K562 (cell line): ENCODE data around the gene SLC25A18. TPM values are rescaled to one million over a fixed set of nuclear protein-coding genes. Genes with fewer than 3 reads are reported as not detected.

Experiments used
- CBFA2T3 ChIP-seq: fragments of 450-650 bp; IDR thresholded peaks from 2 replicates; pipeline ENCODE4 v1.6.1; 2017
- HNRNPK ChIP-seq: fragments of 200-400 bp; formaldehyde crosslinking; IDR thresholded peaks from one replicate; pipeline ENCODE4 v1.6.1; 2018; ENCODE audit warnings: mild to moderate bottlenecking, low read depth, low read length; ENCODE audit not compliant: poor library complexity, severe bottlenecking
- JUN ChIP-seq, 2 experiments: sonication (generic) in 1 of 2; formaldehyde crosslinking in 1 of 2; IDR thresholded peaks; 2 replicates each; pipeline versions ENCODE4 v1.6.1 to v1.8.0; 2012 to 2022; ENCODE audit warnings: borderline replicate concordance in 2 of 2, mild to moderate bottlenecking in 2 of 2, improper control_type of control experiment in 1 of 2, low read depth in 1 of 2, low read length in 1 of 2, missing genetic modification reagents in 1 of 2
- KAT7 ChIP-seq: sonication (generic); formaldehyde crosslinking; IDR thresholded peaks from 2 replicates; pipeline ENCODE4 v1.8.0; 2022; ENCODE audit warnings: missing genetic modification reagents, mild to moderate bottlenecking, borderline replicate concordance
- L3MBTL2 ChIP-seq: fragments of 450-650 bp; IDR thresholded peaks from 2 replicates; pipeline ENCODE4 v1.6.1; 2016; ENCODE audit warnings: mild to moderate bottlenecking, moderate library complexity
- MCM3 ChIP-seq: fragments of 450-650 bp; IDR thresholded peaks from 2 replicates; pipeline ENCODE4 v1.6.1; 2016
- NFATC3 ChIP-seq: fragments of 450-650 bp; IDR thresholded peaks from 2 replicates; pipeline ENCODE4 v1.6.1; 2017; ENCODE audit warnings: mild to moderate bottlenecking
- RB1 ChIP-seq: fragments of 450-650 bp; IDR thresholded peaks from 2 replicates; pipeline ENCODE4 v1.6.1; 2017; ENCODE audit warnings: low read depth, mild to moderate bottlenecking
- RBM15 ChIP-seq: fragments of 200-400 bp; formaldehyde crosslinking; IDR thresholded peaks from 2 replicates; pipeline ENCODE4 v1.6.1; 2018; ENCODE audit warnings: mild to moderate bottlenecking, low read length, moderate library complexity; ENCODE audit not compliant: insufficient read depth
- RBM17 ChIP-seq: fragments of 200-400 bp; formaldehyde crosslinking; IDR thresholded peaks from 2 replicates; pipeline ENCODE4 v1.6.1; 2017; ENCODE audit warnings: low read depth, mild to moderate bottlenecking, low read length, borderline replicate concordance
- RBM34 ChIP-seq: fragments of 200-400 bp; formaldehyde crosslinking; IDR thresholded peaks from 2 replicates; pipeline ENCODE4 v1.6.1; 2018; ENCODE audit warnings: low read length, borderline replicate concordance; ENCODE audit not compliant: insufficient read depth
- SRF ChIP-seq, 2 experiments: fragments of 250-450, 450-650 bp in 1 of 2; sonication (Bioruptor Pico) in 1 of 2; sonication (generic) in 1 of 2; formaldehyde crosslinking; IDR thresholded peaks; 2 replicates each; pipeline versions ENCODE4 v1.5.0 to v1.5.1; 2020 to 2022; ENCODE audit warnings: mild to moderate bottlenecking in 1 of 2, missing genetic modification reagents in 1 of 2
- TAF7 ChIP-seq: fragments of 450-650 bp; IDR thresholded peaks from 2 replicates; pipeline ENCODE4 v1.6.1; 2016; ENCODE audit warnings: missing genetic modification characterization, missing compliant biosample characterization
- TCFL5 ChIP-seq: fragments of 250-450 bp; sonication (Bioruptor Pico); conservative IDR thresholded peaks from 2 replicates; pipeline ENCODE4 v1.6.1; 2021; ENCODE audit warnings: mild to moderate bottlenecking, moderate library complexity, matching md5 sums
- THRAP3 ChIP-seq: fragments of 450-650 bp; IDR thresholded peaks from 2 replicates; pipeline ENCODE4 v1.6.1; 2016; ENCODE audit warnings: mild to moderate bottlenecking, inconsistent platforms, borderline replicate concordance
- ZC3H11A ChIP-seq: IDR thresholded peaks from 2 replicates; pipeline ENCODE4 v1.6.1; 2012; ENCODE audit warnings: low read depth, low read length, improper control_type of control experiment
- ZNF212 ChIP-seq: fragments of 450-650 bp; formaldehyde crosslinking; IDR thresholded peaks from 2 replicates; pipeline ENCODE4 v1.4.0; 2020; ENCODE audit warnings: mild to moderate bottlenecking
- ZNF239 ChIP-seq: fragments of 250-450 bp; sonication (Bioruptor Pico); IDR thresholded peaks from 2 replicates; pipeline ENCODE4 v1.4.0; 2020; ENCODE audit warnings: mild to moderate bottlenecking
- ZNF444 ChIP-seq: fragments of 250-450 bp; sonication (Bioruptor Pico); IDR thresholded peaks from 2 replicates; pipeline ENCODE4 v1.4.0; 2020; ENCODE audit warnings: mild to moderate bottlenecking, moderate library complexity
- ZNF551 ChIP-seq: fragments of 250-450 bp; sonication (Bioruptor Pico); IDR thresholded peaks from 2 replicates; pipeline ENCODE4 v1.5.0; 2021; ENCODE audit warnings: mild to moderate bottlenecking, moderate library complexity
- ZNF561 ChIP-seq: fragments of 450-650 bp; formaldehyde crosslinking; conservative IDR thresholded peaks from 2 replicates; pipeline ENCODE4 v1.4.0; 2020; ENCODE audit warnings: mild to moderate bottlenecking, moderate library complexity
- ZNF696 ChIP-seq: fragments of 250-450 bp; sonication (Bioruptor Pico); conservative IDR thresholded peaks from 2 replicates; pipeline ENCODE4 v1.4.0; 2020; ENCODE audit warnings: mild to moderate bottlenecking, moderate library complexity
- ZNF778 ChIP-seq: fragments of 450-650 bp; formaldehyde crosslinking; IDR thresholded peaks from 2 replicates; pipeline ENCODE4 v1.4.0; 2020; ENCODE audit warnings: mild to moderate bottlenecking, moderate library complexity
- ZNF780A ChIP-seq: fragments of 250-450 bp; sonication (Bioruptor Pico); IDR thresholded peaks from 2 replicates; pipeline ENCODE4 v1.5.0; 2021; ENCODE audit warnings: mild to moderate bottlenecking
- ZNF785 ChIP-seq: fragments of 250-450 bp; sonication (Bioruptor Pico); IDR thresholded peaks from 2 replicates; pipeline ENCODE4 v1.4.0; 2020; ENCODE audit warnings: mild to moderate bottlenecking
- polyA plus RNA-seq, 8 experiments: library from polyadenylated mRNA; depleted of rRNA in 4 of 8; stranded (reverse) in 5 of 8; unstranded in 3 of 8; fragments of >200 nt; fragmentation: Nextera tagmentation in 2 of 8; fragmentation: Illumina TruSeq in 1 of 8; extraction: Ambion mirVana in 2 of 8; extraction: Trizol in 1 of 8; gene quantifications; 2 replicates each; pipeline versions ENCODE4 v1.2.1 to v1.2.3, GENCODE V29; 2011 to 2014; ENCODE audit warnings: inconsistent platforms in 1 of 8, missing spikeins in 1 of 8
- total RNA-seq, 7 experiments: library from RNA; depleted of rRNA in 6 of 7; stranded (reverse); fragments of >200 nt in 6 of 7; fragmentation: Illumina TruSeq in 2 of 7; extraction: Trizol in 2 of 7; gene quantifications; 2 replicates each; pipeline versions ENCODE4 v1.2.1 to v1.2.3, GENCODE V29; 2011 to 2021; ENCODE audit warnings: low replicate concordance in 1 of 7
- TF ChIP-seq, protein P1 (sequence below): fragments of 450-650 bp; formaldehyde crosslinking; IDR thresholded peaks from 2 replicates; pipeline ENCODE4 v1.4.0; 2022; ENCODE audit warnings: mild to moderate bottlenecking, moderate library complexity
- TF ChIP-seq, protein P2 (sequence below): sonication (generic); formaldehyde crosslinking; IDR thresholded peaks from 2 replicates; pipeline ENCODE4 v1.5.0; 2020; ENCODE audit warnings: missing genetic modification reagents
- TF ChIP-seq, protein P3 (sequence below): fragments of 250-450 bp; sonication (Bioruptor Pico); IDR thresholded peaks from 2 replicates; pipeline ENCODE4 v1.5.1; 2021; ENCODE audit warnings: mild to moderate bottlenecking

Gene SLC25A18
- total and polyA plus RNA-seq, 9 of the 15 experiments (the other 6 are each of a cell fraction or from before 2014, with no cell fraction given) = 0.04 TPM; not detected in 8

DNA sequence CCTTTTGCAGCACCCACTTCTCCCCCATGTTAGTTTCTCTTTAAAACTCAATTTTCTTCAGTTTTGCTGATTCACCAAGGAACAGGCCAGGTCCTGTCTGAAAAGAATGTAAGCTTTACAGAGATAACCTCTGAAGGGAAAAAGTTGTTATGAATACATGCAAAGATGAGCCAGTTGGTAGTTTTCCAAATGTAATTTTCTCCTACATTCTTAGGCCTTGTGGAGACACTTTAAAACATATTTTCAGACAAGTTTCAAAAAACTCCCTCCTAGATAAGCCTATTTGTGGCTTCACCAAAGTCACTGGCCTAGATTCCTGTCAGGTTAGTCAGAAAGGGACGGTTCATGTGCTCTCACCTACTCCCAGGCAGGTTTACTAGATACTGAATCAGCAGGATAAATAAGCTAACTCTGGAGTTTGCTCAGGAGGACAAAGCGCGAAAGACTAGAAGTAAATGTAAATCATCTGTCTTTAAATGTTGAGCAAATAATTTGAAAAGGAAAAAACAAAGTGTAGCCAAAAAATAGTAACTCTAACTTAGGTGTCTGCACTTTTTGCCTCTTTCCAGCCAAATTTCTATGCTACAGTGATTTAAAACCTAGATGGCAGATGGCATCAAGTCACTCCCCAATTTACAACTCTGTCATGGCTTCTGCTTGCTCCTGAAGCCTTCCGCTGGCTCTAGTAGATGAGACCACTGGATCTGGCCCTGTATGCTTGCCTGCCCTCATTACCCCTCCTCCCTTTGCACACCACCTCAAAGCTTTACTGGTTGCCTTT is 70.1 kb downstream of the SLC25A18 start (continued):
- TF ChIP-seq NFATC3 = no peak
- no peak for TF ChIP-seq RBM17
- TF ChIP-seq L3MBTL2 = peak; percentile 70
- TF ChIP-seq SRF (CRISPR knock-in tag; IDR thresholded peaks at IDR 0.05) = no peak
- no peak for TF ChIP-seq MCM3
- peak; percentile 61 for TF ChIP-seq CBFA2T3
- TF ChIP-seq, protein P1, sequence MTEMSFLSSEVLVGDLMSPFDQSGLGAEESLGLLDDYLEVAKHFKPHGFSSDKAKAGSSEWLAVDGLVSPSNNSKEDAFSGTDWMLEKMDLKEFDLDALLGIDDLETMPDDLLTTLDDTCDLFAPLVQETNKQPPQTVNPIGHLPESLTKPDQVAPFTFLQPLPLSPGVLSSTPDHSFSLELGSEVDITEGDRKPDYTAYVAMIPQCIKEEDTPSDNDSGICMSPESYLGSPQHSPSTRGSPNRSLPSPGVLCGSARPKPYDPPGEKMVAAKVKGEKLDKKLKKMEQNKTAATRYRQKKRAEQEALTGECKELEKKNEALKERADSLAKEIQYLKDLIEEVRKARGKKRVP (CRISPR knock-in tag) = peak; percentile 72
- TF ChIP-seq ZNF780A (CRISPR knock-in tag) = no peak
- TF ChIP-seq ZC3H11A = no peak
- no peak for TF ChIP-seq ZNF212 (CRISPR knock-in tag)
- TF ChIP-seq TAF7 (tag) = no peak
- TF ChIP-seq, protein P2, sequence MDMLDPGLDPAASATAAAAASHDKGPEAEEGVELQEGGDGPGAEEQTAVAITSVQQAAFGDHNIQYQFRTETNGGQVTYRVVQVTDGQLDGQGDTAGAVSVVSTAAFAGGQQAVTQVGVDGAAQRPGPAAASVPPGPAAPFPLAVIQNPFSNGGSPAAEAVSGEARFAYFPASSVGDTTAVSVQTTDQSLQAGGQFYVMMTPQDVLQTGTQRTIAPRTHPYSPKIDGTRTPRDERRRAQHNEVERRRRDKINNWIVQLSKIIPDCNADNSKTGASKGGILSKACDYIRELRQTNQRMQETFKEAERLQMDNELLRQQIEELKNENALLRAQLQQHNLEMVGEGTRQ (CRISPR knock-in tag) = no peak
- TF ChIP-seq ZNF696 = no peak
- TF ChIP-seq ZNF551 (CRISPR knock-in tag) = no peak
- TF ChIP-seq RBM34 = no peak
- TF ChIP-seq JUN (IDR thresholded peaks at IDR 0.05; ENCODE audit: borderline replicate concordance, low read depth, low read length) = no peak
- TF ChIP-seq JUN (CRISPR knock-in tag; IDR thresholded peaks at IDR 0.05; ENCODE audit: borderline replicate concordance) = no peak
- TF ChIP-seq TCFL5 (CRISPR knock-in tag) = no peak
- TF ChIP-seq THRAP3 = 0 out of 2 replicates have a peak, but pooled peaks have one; percentile 18
- no peak for TF ChIP-seq ZNF778
- TF ChIP-seq ZNF561 (CRISPR knock-in tag) = no peak
- no peak for TF ChIP-seq ZNF785 (CRISPR knock-in tag)
- TF ChIP-seq ZNF239 (CRISPR knock-in tag) = no peak
- TF ChIP-seq RBM15 = no peak
- no peak for TF ChIP-seq HNRNPK
- no peak for TF ChIP-seq KAT7 (CRISPR knock-in tag)
- TF ChIP-seq RB1 = no peak
- TF ChIP-seq, protein P3, sequence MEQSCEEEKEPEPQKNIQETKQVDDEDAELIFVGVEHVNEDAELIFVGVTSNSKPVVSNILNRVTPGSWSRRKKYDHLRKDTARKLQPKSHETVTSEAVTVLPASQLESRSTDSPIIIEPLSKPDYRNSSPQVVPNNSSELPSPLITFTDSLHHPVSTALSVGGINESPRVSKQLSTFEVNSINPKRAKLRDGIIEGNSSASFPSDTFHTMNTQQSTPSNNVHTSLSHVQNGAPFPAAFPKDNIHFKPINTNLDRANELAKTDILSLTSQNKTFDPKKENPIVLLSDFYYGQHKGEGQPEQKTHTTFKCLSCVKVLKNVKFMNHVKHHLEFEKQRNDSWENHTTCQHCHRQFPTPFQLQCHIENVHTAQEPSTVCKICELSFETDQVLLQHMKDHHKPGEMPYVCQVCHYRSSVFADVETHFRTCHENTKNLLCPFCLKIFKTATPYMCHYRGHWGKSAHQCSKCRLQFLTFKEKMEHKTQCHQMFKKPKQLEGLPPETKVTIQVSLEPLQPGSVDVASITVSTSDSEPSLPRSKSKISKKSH (CRISPR knock-in tag) = no peak
- no peak for TF ChIP-seq ZNF444 (CRISPR knock-in tag)
